Measurements from ENCODE around the gene EGF.
A peak's percentile ranks its signal among the peaks of the same experiment; 100 is the strongest.

The EGF gene

GRCh38 chr4:109959195-109959594 is 46.5 kb downstream of the EGF start:
- no peak for DNase-seq (ENCODE audit: low read depth)

GRCh38 chr4:109962401-109962800 is 49.7 kb downstream of the EGF start:
- no peak for DNase-seq (ENCODE audit: low read depth)

- no peak for DNase-seq (ENCODE audit: low read depth)
Measured at GRCh38 chr4:109966891-109967481, 54.3 kb downstream of the EGF start.

GRCh38 chr4:109967798-109968520 is 55.3 kb downstream of the EGF start:
- DNase-seq (ENCODE audit: low read depth): peak; percentile 65

GRCh38 chr4:109969087-109969486 is 56.4 kb downstream of the EGF start:
- no peak for DNase-seq (ENCODE audit: low read depth)

- DNase-seq (ENCODE audit: low read depth): no peak
Measured at GRCh38 chr4:109969919-109970318, 57.2 kb downstream of the EGF start.

GRCh38 chr4:109972786-109973528 is 60.3 kb downstream of the EGF start:
- no peak for DNase-seq (ENCODE audit: low read depth)

- DNase-seq (ENCODE audit: low read depth): no peak
Measured at GRCh38 chr4:109973529-109973905, 60.8 kb downstream of the EGF start.

- no peak for DNase-seq (ENCODE audit: low read depth)
Measured at GRCh38 chr4:109976189-109976588, 63.5 kb downstream of the EGF start.

- peak; percentile 73 for DNase-seq (ENCODE audit: low read depth)
Measured at GRCh38 chr4:109977854-109978501, 65.3 kb downstream of the EGF start.

GRCh38 chr4:109978704-109979454 is 66.2 kb downstream of the EGF start:
- DNase-seq (ENCODE audit: low read depth): peak; percentile 12

- DNase-seq (ENCODE audit: low read depth): peak; percentile 80
Measured at GRCh38 chr4:109979920-109980717, 67.4 kb downstream of the EGF start.

- no peak for DNase-seq (ENCODE audit: low read depth)
Measured at GRCh38 chr4:109981936-109982335, 69.3 kb downstream of the EGF start.

GRCh38 chr4:109982521-109982920 is 69.8 kb downstream of the EGF start:
- no peak for DNase-seq (ENCODE audit: low read depth)

GRCh38 chr4:109985993-109986974 is 73.6 kb downstream of the EGF start:
- no peak for DNase-seq (ENCODE audit: low read depth)

- peak; percentile 16 for DNase-seq (ENCODE audit: low read depth)
Measured at GRCh38 chr4:109989044-109989443, 76.4 kb downstream of the EGF start.

- DNase-seq (ENCODE audit: low read depth): no peak
Measured at GRCh38 chr4:109989618-109990017, 76.9 kb downstream of the EGF start.

- no peak for DNase-seq (ENCODE audit: low read depth)
Measured at GRCh38 chr4:109990261-109991257, 77.9 kb downstream of the EGF start.

- DNase-seq (ENCODE audit: low read depth): no peak
Measured at GRCh38 chr4:109993116-109993515, 80.4 kb downstream of the EGF start.

Measured in ELR (cell line).